ENCODE measurements around the gene GNPDA2.

DNA sequence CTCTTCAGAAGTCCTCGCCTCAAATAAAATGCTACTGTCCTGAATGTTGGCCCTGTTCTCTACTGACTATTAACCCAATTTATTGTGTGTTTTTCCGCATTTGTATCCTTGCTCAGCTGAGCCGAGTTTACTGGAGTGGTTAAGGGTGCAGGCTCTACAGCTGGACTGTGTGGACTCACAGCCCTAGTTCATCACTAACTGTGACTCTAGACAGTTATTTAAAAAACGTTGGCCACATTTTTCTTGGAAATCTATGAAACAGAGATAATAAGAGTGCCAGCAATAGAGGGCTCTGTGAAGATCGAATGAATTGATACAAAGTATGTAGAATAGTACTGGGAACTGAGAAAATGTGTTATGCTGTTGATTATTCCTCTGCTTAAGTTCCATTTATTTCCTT is 51.0 kb downstream of the GNPDA2 start:
- no peak for TF ChIP-seq CTCF (IDR thresholded peaks at IDR 0.05; ENCODE audit: control extremely low read depth in 1 of 3, insufficient read depth in 1 of 3, low read depth in 1 of 3, low read length in 3 of 3)
- TF ChIP-seq CBX8 (IDR thresholded peaks at IDR 0.05; ENCODE audit: borderline replicate concordance, low read depth, low read length): no peak
- no peak for TF ChIP-seq ZNF274 (IDR thresholded peaks at IDR 0.05; ENCODE audit: borderline replicate concordance, extremely low read depth, low read length)
- no peak for TF ChIP-seq POLR2A (IDR thresholded peaks at IDR 0.05; ENCODE audit: control extremely low read depth in 1 of 2, low read depth in 2 of 2, low read length in 2 of 2)
- no peak for TF ChIP-seq ATF2 (IDR thresholded peaks at IDR 0.05; ENCODE audit: low read length)
